ENCODE measurements around the gene RPS6KA2.
A peak's percentile ranks its signal among the peaks of the same experiment; 100 is the strongest.

RPS6KA2 gene

DNA sequence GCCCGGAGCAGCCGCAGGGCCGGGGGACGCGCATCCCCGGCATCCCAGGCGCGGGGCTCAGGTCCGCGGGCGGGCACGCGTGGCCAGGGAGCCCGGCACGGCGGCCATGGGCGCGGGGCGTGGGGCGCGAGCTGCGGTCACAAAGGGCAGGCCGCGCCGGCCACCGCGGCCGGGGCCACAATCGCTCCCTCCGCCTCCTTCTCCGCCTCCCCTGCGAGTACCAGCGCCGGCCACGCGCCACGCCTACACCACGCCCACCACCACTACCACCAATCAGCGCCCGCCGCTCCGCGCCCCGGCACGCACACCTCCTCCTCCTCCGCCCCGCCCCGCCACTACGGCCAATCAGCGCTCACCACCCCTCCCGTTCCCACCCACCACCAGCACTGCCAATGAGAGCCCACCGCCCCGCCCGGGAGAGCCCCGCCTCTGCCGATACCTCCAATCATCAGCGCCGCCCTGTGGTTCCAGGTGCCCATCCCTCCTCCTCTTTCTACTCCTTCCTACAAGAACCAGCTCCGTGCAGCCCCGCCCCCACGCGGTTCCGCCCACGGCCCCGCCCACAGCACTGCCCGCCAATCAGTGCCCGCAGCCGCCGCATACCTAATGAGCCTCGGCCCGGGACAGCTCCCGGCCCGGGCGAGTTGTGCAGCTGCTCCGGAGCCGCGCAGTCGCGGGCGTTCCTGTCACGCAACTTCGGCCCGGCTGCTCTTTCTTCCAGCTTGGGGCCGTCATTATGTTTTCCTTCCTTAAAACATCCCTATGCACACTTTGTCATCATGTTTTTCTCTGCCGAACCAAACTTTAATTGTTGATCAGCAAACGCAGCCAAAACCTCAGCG, at the start of gene RPS6KA2:
Gene RPS6KA2 (minus strand): TSS at position 219 of the 842 bp plus-strand sequence. CDS start 232 bp downstream, outside the sequence.
- DNase-seq = peak; percentile 100

DNA sequence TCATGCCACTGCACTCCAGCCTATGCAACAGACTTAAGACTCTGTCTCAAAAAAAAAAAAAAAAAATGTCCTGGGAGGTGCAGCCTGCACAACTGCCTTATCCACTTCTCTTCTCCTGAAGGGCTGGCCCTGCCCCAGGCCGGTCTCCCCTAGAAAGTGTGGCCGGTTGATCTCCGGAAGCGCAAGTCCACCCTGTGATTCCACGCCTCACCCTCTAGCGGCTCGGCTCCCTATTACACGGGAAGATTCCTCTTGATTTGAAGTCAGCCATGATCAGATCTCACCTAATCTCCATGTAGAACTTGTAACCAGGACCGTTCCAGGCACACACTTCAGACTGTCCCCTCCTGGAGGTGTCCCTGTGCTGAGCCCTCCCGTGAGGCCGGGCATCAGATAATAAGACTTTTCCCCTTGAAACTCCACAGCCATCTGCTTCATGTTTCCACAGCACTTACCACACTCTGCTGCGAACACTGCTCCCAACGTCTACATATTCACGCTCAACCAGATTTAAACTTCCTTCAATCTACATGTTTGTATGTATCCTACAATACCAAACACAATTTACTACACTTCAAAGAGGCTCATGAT, 49.3 kb upstream of the RPS6KA2 start:
- no peak for DNase-seq

DNA sequence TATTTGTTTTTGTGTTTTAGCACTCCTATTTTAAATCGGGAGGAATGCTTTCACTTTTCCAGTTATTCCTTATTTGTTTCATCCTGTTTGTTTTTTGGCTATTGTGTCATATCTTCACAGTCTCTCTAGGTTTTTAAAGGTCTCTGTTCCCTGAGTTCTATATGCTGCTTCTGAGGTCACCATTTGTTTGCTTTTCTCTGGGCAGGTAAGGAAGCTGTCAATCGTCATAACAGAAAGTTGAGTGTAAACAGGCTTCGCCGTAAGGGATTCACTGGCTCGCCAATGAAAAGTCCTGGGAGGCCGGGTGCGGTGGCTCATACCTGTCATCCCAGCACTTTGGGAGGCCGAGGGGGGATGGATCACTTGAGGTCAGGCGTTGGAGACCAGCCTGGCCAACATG, 48.7 kb upstream of the RPS6KA2 start:
- DNase-seq = no peak

DNA sequence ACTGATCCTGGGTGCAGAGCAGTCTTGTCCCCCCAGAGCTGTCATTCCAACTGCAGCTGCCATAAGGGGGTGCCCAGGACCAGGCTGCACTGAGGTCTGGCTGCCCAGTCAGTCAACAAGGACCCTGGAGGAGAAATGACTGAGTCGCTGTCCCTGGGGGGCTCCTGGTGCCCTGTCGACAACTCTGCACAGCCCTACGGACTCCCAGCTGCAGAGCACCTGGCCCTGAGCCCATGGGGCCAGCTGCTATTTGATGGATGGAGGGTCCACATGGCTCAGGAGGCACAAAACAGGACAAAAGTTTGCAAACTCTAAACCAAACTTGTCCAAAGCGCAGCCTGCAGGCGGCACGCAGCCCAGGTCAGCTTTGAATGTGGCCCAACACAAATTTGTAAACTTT, 46.3 kb upstream of the RPS6KA2 start:
- no peak for DNase-seq

DNA sequence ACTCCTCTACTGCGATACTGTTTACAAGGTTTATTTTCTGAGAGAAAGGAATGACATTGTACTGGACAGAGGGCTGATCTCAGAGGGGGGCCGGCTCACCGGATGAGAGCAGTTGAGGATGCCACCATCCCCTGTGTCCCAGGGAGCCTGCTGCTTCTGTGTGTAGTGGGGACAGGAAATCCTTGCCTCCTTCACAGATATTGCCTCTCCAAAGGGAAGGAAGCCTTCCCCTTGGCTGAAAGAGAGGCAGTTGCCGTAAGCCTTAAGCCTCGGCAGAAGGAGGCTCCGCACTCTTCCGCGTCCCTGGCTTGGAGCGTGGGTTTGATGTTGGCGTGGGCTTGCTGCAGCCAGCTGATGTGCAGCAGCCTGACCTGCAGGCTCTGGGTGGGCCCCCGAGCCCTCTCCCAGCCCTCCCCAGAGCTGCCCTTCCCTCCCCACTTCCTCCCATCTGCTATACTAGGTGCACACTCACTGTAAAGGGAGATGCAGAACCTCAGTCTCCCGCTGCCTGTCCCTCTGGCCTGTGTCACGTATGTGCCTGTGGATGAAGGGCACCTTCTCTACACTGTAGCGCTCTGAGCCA, 45.7 kb upstream of the RPS6KA2 start:
- no peak for DNase-seq

DNA sequence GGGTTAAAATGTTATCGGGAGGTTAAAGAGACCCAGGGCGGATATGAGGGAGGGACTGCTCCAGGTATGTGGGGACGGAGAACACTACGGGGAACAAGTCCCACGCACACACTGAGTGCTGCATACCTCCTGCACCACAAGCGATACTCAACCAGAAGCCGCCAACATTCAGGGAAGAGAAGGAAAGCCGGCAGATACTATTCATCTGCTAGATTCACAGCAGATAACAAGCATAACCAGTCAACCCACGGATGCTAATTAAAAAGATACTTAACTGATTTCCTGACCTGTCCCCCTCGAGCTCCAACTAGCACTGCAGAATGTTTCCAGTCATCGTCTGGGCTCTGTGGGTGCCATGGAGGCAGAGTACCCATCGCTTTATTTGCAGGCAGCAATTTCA, 45.1 kb upstream of the RPS6KA2 start:
- DNase-seq = no peak

DNA sequence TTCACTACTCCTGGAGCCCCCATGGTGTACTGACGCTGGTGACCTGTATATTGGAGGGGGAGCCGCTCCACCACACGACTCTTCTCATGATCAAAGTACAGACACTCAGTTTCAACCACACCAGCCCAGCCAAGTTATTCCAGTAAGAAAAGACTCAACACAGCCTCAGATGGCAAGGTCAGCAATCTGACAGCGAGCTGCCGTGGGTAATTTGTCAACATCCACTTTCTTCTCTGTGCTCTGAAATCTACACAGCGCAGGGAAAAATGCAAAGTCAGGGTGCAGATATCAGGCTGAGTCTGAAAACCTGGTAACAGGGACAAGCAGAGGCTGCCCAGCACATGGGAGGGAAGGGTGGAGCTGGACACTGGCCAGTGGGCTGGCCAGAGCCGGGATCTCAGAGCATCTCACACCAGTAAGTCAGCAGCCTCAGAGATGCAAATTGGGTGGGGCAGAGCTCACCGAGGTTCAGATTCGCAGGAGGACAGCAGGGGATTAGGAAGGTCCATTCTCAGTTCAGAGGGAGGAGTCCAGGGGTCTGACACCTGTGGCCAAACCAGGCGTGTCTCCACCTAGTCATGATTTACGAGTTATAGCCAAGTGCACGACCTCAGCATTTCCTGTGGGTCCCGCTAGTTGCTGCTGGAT, 44.5 kb upstream of the RPS6KA2 start:
- DNase-seq = no peak

DNA sequence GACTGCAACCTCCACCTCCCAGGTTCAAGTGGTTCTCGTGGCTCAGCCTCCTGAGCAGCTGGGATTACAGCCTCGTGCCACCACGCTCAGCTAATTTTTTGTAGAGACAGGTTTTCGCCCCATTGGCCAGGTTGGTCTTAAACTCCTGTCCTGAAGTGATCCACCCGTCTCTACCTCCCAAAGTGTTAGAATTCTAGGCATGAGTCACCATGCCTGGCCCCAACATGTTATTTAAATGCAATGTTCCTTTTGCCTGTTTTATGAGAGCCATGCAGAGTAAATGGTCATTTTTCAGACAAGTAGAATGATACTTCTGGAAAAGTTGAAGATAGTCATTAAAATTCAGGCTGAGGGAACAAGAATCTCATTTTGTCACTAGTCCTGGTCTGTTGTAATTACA, 43.8 kb upstream of the RPS6KA2 start:
- no peak for DNase-seq

DNA sequence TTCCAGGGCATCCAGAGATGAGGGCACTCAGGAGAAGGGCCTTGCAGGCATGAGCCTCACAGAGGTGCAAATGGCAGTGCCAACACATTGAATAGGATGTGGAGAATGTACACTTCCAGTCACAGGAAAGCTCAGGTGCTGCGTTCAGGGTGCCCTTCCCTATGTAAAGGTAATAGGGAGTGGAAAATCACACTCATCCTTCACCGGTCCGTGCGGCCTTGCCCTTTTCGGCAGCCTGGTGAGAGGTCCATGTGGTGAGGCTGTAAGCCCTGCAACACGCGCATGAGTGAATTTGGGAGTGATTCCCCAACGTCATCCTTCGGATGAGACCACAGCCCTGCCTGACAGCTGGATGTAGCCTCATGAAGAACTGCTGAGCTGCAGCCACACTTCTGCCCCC, 43.0 kb upstream of the RPS6KA2 start:
- DNase-seq = no peak

DNA sequence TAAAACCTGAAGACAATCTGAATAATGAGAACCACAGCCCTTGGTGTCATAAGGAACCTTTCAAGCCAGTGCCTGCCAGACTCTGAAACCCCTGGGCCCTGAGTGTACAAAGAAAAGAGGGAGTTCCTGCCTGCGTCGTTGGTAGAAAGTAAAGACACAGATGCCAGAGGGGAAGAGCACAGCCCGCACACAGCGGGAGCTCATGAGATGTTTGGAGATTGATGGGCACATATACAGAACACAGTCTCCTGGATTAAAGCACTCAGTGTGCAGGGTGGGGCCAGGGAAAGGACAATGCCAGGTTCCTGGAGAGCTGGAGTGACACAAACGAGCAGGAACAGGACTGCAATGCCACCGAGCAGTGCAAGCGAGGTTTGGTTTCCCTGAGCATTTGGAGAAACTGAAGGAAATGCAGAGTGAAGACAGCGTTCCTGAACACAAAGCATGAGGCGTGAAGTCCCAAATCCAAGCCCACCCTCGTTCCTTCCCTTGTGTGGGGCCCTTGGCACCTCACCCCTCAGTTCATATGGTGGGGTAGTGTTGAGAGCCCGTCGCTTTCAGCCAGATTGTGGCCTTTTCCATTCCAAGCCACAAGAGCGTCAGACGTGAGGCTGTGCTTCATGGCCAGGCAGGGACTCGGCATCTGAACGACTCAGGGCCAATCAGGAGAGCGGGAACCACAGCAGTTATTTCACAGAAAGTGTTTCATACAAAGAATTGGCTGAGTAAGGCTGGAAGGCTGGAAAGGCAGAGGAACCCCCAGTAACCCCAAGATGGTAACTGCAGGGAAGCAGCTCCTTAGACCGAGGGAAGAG, 41.0 kb upstream of the RPS6KA2 start:
- no peak for DNase-seq

DNA sequence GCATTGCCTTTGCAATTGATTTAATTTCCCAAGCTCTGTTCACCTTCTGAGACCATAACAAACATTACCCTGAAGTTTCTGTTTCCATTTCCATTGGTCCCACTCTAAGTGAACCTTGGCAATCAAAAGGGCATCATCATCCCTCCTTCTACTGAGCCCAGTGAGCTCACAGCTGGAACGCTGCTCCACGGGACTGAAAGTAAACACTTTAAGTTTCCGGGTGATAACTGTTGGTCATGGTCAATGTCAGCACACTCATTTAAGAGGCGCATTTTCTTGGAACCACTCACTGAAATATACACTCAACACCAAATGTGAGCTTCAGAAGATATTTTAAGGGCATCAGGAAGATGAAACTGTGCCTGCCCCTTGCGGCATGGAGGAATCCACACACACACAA, 37.1 kb upstream of the RPS6KA2 start:
- DNase-seq = no peak

DNA sequence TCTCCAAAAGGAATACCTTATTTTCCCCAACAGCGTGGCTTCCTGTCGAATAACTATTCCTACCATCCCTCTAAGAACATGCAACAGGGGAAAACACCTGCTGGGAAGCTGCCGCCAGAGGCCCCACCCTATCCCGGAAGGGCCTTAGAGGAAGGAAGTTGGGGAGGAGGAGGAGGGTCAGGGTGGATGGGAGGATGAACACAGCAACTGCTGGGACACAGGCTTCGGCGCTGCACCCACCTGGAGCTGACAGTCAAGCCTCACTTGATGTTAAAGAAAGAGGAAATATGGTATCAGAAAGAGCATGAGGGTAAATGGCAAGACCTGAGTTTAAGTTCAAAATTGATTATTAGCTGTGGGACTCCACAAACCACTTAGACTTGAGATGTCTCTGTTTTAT, 36.5 kb upstream of the RPS6KA2 start:
- DNase-seq = no peak

DNA sequence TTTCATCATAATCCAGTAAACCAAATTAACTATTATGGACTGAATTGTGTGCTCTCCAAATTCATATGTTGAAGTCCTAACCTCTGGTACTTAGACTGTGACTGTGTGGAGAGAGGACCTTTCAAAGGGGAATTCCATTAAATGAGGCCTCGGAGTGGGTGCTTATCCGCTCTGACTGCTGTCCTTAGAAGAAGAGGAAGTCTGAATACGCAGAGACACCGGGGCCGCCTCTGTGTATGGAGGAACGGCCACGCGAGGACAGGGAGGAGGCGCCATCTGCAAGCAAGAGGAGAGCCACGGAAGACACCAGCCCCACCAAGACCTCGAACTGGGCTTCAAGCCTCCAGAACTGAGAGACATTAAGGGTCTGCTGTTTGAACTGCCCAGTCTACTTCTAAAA, 35.6 kb upstream of the RPS6KA2 start:
- DNase-seq = no peak

DNA sequence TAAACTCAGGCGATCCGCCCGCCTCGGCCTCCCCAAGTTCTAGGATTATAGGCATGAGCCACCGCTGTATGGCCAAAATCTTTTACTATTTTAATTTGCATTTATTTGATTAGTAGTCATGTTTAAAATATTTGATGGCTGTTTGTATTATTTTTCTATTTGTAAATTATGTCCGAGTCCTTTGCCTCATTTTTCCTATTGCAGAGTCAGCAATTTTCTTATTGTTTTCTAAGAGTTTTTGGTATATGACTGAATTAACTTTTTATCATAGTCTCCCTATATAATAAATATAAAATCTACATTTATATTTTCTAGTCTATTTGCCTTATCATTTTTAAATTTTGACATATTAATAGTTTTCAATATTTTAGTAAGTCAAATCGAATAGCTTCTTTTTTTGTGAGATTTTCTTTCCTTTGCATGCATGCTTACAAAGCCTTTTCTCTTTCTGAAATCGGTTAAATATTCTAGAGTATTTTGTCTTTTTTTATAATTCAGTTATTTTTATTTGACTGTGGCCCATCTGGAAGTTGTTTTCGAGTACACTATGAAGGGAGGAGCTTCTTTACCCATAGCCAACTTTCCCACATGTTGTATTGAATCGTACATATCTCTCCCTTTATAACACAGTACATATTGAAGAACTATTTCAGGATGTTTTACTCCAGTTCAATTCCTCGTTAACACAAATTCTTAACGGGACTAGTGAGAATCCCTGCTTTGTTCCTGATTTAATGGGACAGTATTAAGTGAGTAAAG, 34.5 kb upstream of the RPS6KA2 start:
- no peak for DNase-seq

DNA sequence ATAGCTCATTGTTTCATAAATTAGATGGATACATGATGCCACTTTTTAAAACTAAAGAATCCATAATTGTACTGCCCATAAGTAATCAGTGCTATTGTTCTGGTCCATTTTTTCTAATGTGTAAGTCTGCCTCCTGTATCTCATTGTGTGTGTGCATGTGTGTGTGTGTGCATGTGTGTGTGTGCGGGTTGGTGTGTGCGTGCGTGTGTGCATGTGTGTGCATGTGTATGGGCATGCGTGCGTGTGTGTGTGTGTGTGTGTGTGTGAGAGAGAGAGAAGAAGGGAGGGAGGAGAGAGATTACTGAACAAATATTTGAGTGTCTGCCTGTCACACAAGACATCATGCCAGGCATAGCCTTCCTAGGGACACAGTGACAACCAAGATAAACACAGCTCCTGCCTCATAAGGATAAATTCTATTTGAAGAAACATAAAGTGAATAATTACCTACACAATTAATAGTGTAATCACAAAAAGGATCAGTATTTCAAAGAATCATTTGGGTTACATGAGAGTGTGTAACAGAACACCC, 33.2 kb upstream of the RPS6KA2 start:
- DNase-seq = no peak

DNA sequence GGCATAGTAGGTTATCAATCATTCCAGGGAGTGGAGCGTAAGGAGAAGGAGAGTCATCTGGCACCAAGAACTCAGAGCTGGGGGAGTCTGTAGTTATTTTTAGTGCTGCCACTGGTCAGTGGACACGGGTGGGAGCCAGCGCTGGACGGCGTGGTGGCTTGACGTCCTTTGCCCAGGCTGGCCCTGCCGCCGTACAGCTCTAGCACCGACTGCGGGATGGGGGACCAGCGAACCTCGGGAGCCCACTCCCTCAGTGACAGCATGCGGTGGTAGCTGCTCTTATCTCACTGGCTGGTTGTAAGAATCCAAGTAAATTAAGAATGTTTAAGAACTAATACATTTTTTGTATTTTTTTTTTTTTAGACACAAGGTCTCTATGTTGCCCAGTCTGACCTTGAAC, 32.5 kb upstream of the RPS6KA2 start:
- no peak for DNase-seq

DNA sequence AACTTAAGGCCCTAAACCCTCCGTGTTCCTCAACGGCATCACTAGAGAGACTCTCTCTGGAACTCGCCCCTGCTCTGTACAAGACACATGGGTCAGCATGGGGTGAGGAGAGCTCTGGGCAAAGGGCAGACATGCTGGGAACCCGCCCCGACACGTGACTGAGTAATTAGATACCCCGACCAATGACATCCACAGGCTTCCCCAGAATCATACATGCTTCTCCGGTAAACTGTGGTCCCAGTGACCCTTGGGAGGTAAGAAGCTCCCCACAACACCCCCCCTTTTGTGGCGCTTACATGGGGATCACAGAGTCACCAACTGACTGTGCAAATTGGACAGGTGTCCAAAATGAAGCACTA, 31.7 kb upstream of the RPS6KA2 start:
- DNase-seq = no peak

DNA sequence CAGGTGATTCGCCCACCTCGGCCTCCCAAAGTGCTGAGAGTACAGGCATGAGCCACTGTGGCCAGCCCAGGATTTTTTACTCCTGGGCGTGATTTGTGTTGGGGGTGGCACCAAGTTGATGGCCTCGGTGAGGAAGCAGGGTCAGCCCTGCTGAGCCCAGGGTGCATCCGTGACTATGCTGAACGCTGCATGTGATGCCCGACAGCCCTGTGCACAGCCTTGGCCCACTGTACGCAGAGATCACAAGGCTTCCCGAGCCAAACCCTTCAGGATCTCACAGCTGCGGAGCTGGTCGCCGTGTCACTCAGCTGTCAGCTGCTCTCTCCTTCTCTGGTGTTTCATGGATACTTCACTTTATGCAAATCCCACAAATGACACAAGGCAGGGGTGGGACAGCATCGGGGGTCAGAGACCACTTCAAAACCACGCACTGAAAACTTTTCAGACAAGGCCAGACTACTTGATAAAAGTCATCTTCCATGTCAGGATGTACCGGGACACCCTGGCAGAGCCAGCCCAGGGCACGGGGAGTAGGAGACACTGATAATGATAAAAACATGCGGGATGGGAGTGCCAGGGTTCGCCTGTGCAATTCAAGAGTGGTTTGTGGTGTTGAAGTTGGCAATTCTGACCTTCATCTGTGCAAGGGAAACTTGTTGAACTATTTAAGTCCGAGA, 31.2 kb upstream of the RPS6KA2 start:
- DNase-seq = no peak

DNA sequence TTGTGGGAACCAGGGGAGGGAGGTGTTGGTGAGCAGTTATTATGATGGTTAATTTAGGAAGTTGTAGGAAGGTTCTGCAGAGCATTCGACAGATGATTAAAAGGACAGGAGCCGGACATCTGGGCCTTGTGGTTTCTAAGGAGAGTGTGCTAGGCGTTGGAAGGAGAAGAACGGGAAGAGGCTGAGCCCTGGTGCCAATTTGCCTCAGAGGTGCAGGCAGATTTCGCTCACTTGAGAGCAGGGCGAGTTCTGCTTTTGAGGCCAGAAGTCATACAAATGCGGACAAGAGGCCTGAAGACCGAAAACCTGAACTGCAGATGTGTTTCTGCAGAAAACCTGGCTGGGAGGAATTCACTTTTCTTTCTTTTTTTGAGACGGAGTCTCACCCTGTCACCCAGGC, 30.5 kb upstream of the RPS6KA2 start:
- no peak for DNase-seq

DNA sequence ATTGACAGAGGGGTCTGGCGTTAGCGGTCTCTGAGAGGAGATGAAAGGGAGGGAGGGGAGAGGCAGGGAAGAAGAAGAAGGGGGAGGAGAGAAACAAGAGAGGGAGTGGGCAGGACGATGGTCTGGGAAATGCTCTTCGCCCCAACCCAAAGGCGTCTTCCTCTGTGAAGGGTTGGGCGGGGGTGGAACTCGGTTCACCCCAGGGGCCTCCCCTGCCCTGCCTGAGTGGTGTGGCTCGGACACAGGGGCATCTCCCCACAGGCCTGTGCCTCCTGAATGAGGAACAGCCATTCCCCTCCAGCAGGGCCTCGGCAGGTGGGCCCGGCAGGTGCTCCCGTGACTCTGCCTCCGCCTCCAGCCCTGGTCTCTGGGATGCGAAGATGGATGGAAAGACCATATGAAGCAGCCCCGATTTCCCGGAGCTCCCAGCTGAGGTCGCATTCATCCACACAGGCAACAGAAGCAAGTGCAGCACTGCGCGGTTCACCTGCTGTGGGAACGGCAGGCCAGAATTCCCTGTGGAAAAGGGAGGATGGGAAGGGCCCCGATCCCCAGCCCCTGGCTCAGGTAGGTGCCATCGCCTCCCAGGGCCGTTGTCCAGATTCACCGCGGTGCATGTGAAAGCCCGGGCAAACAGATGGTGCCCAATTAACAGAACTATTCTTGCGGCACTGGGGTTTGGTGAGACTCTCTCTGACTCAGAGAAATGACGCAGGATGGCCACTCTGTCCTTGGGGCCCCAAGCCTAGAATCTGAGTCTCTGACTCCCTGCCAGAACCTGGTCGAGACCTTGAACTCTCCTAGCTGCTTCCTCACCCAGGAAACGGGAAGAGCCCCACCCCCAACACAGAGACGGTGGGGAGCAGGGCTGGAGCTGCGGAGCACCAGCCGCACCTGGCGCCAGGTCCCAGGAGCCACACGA, 29.4 kb upstream of the RPS6KA2 start:
- DNase-seq = no peak

Data from activated CD4-positive, alpha-beta T cell treated with anti-CD3 and anti-CD28 coated beads, Interleukin-2, amount 50 U/mL, for 4 hours (primary cell).